BJ (cell line): ENCODE results near the gene DHODH. TPM values are rescaled to one million over a fixed set of nuclear protein-coding genes. Genes with fewer than 3 reads are reported as not detected.
A peak's percentile ranks its signal among the peaks of the same experiment; 100 is the strongest.

Experiments used
- CTCF ChIA-PET: fragments of 350-600 bp; formaldehyde crosslinking; extraction: SDS; loops from one replicate; lab custom pipeline; 2021; ENCODE audit warnings: antibody characterized with exemption, inconsistent platforms; lab: Yijun Ruan, JAX
- POLR2A ChIA-PET: fragments of 300-600 bp; sonication (Branson Sonifier 250); formaldehyde crosslinking; extraction: SDS; loops from one replicate; lab custom pipeline; 2021; ENCODE audit warnings: antibody characterized with exemption; lab: Charles Lee
- DNase-seq: peaks from one replicate; pipeline ENCODE4 v3.0.0-alpha.2; 2011; ENCODE audit warnings: low read depth
- H3K27me3 ChIP-seq: 2 replicates; pipeline ENCODE4 v1.6.0; 2011; ENCODE audit warnings: low read length; ENCODE audit not compliant: control insufficient read depth, insufficient read depth
- H3K36me3 ChIP-seq: 2 replicates; pipeline ENCODE4 v1.5.1; 2011; ENCODE audit warnings: low read length; ENCODE audit not compliant: control insufficient read depth, insufficient read depth
- H3K4me3 ChIP-seq: 2 replicates; pipeline ENCODE4 v1.5.1; 2011; ENCODE audit warnings: low read depth, mild to moderate bottlenecking, control low read depth, low read length
- CTCF ChIP-seq: IDR thresholded peaks from 2 replicates; pipeline ENCODE4 v1.5.1; 2011; ENCODE audit warnings: low read depth, mild to moderate bottlenecking, control low read depth, inconsistent platforms, low read length, moderate library complexity; ENCODE audit not compliant: insufficient read depth
- polyA minus RNA-seq: library from RNA; depleted of rRNA, polyadenylated mRNA; stranded (reverse); fragments of >200 nt; gene quantifications from 2 replicates; pipeline ENCODE4 v1.2.3, GENCODE V29; 2011; rRNA and poly(A)+ RNA removed
- polyA plus RNA-seq: library from polyadenylated mRNA; depleted of rRNA; stranded (reverse); fragments of >200 nt; gene quantifications from 2 replicates; pipeline ENCODE4 v1.2.3, GENCODE V29; 2011; rRNA removed

Gene DHODH
- polyA plus RNA-seq (2.7 and 3.1 TPM in 2 replicates), polyA minus RNA-seq (1.5 and 2.9 TPM in 2 replicates)

GRCh38 chr16:72008424-72009216 lies at the start of gene DHODH:
TSS of gene DHODH (plus strand) at chr16:72008744. CDS start at chr16:72008765, 21 bp downstream.
- Histone ChIP-seq H3K36me3 (peaks cover 2% of the 10 kb centered on the region; the same call in 1 of the 2 replicates), H3K4me3 (peak within 1 kb of the TSS; percentile 64), H3K27me3 (no peaks in the 10 kb centered on the region)
- POLR2A ChIA-PET = no interaction called here
- CTCF ChIA-PET = no interaction called here
- no peak for TF ChIP-seq CTCF
- DNase-seq = peak; percentile 89

- ChIA-PET CTCF (interaction anchor here (0.6 to 2.5 kb wide), 25 partner anchors 11 to 396 kb away, joined by 3 to 39 read pairs (median 4); partner anchors contain the start of genes AP1G1 and ZNF821), POLR2A (no interaction called here)
Measured at GRCh38 chr16:71961066-71962039, 47.2 kb upstream of the DHODH start.

GRCh38 chr16:71963125-71963875 lies 45.2 kb upstream of the DHODH start:
- ChIA-PET CTCF (interaction anchor here (2.7 kb wide), 1 partner anchor 81 kb away, joined by 9 read pairs; no protein-coding TSS in a partner anchor), POLR2A (no interaction called here)
- no peak for DNase-seq
- no peaks in the 10 kb centered on the region for H3K36me3 ChIP-seq
- H3K4me3 ChIP-seq = no peak overlapping the region
- H3K27me3 ChIP-seq = no peaks in the 10 kb centered on the region
- TF ChIP-seq CTCF = no peak

More at GRCh38 chr16:71961066-71962039, 47.2 kb upstream of the DHODH start:
- peak; percentile 36 for DNase-seq
- Histone ChIP-seq H3K4me3 (no peak overlapping the region), H3K27me3 (no peaks in the 10 kb centered on the region), H3K36me3 (no peaks in the 10 kb centered on the region)
- peak; percentile 80 for TF ChIP-seq CTCF

DNA sequence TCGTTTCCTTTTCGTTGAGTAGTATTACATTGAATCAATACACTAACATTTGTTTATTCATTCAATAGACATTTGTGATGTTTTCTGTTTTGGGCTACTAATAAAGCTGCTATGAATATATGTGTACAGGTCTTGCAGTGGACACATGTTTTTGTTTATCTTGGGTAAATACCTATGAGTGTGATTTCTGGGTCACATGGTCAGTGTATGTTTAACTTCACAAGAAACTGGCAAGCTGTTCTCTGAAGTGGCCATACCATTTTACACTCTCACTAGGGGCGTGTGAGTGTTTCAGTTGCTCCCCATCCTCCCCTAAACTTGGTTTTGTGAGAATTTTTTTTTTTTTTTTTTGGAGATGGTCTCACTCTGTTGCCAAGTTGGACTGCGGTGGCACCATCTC lies 43.3 kb upstream of the DHODH start:
- ChIA-PET CTCF (interaction anchor here (0.7 to 2.7 kb wide), 3 partner anchors 9 to 158 kb away, joined by 3 to 9 read pairs (median 3); no protein-coding TSS in a partner anchor), POLR2A (no interaction called here)

More for the DNA sequence above, 43.3 kb upstream of the DHODH start:
- no peaks in the 10 kb centered on the region for H3K36me3 ChIP-seq
- no peaks in the 10 kb centered on the region for H3K27me3 ChIP-seq
- TF ChIP-seq CTCF = no peak
- no peak for DNase-seq
- no peak overlapping the region for H3K4me3 ChIP-seq
